ENCODE results near the gene UBR3. TPM values are rescaled to one million over a fixed set of nuclear protein-coding genes. Genes with fewer than 3 reads are reported as not detected.

UBR3 gene
- total and polyA plus RNA-seq, 2 of the 4 experiments (the other 2 are of a cell fraction), result 10.0 to 33.9 TPM

DNA sequence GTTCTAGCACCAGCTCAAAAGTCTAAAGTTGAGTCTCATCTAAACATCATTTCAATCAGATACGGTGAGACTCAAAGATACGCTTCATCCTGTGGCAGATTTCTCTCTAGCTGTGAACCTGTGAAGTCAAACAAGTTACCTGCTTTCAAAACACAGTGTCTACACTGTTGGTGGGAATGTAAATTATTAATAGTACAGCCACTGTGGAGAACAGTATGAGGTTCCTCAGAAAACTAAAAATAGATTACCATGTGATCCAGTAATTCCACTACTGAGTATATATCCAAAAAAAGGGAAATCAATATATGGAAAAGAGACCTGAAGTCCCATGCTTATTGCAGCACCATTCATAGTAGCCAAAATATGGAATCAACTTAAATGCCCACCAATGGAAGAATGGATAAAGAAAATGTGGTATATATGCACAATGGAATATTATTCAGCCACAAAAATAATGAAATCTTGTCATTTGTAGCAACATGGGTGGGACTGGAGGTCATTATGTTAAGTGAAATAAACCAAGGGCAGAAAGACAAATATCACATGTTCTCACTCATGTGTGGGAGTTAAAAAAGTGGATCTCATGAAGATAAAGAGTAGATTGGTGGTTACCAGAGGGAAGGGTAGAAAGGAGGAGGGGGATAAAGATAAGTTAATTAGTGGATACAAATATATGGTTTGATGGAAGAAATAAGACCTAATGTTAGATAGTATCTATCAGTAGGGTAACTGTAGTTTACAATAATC lies 11.7 kb downstream of the UBR3 start:
- TF ChIP-seq FOS (IDR thresholded peaks at IDR 0.05; ENCODE audit: low read depth, low read length) (no peak), NFE2L2 (IDR thresholded peaks at IDR 0.05; ENCODE audit: low read depth, low read length) (no peak), BHLHE40 (IDR thresholded peaks at IDR 0.05; ENCODE audit: low read depth, low read length) (no peak), RAD21 (IDR thresholded peaks at IDR 0.05; ENCODE audit: low read length) (no peak), MAFK (IDR thresholded peaks at IDR 0.05; ENCODE audit: low read depth, low read length) (no peak), MXI1 (IDR thresholded peaks at IDR 0.05; ENCODE audit: borderline replicate concordance, low read depth, low read length) (no peak), POLR2A (IDR thresholded peaks at IDR 0.05; ENCODE audit: low read depth, low read length) (no peak), CHD1 (IDR thresholded peaks at IDR 0.05; ENCODE audit: low read depth, low read length) (no peak)
- TF ChIP-seq, protein P1, sequence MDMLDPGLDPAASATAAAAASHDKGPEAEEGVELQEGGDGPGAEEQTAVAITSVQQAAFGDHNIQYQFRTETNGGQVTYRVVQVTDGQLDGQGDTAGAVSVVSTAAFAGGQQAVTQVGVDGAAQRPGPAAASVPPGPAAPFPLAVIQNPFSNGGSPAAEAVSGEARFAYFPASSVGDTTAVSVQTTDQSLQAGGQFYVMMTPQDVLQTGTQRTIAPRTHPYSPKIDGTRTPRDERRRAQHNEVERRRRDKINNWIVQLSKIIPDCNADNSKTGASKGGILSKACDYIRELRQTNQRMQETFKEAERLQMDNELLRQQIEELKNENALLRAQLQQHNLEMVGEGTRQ (IDR thresholded peaks at IDR 0.05; ENCODE audit: low read depth, low read length), result no peak
- H3K56ac ChIP-seq (ENCODE audit: extremely low read depth, insufficient read depth, low read length), result no peak overlapping the region
- H3K14ac ChIP-seq (replicated peaks; ENCODE audit: low read depth, low read length), result no peak overlapping the region
- H3K27me3 ChIP-seq (ENCODE audit: control insufficient read depth, insufficient read depth, low read length), result no peaks in the 10 kb centered on the region
- intact Hi-C loops (cut with micrococcal nuclease), result no loop called here
- no peak overlapping the region for H4K5ac ChIP-seq (ENCODE audit: low read depth, low read length)
- H3K9ac ChIP-seq (ENCODE audit: low read depth, low read length), result no peak overlapping the region
- no peak overlapping the region for H2BK15ac ChIP-seq (ENCODE audit: low read depth, low read length)
- H2AK9ac ChIP-seq (replicated peaks; ENCODE audit: low read depth, low read length, poor library complexity), result no peak overlapping the region
- ChIA-PET CTCF (interaction anchor here (0.6 kb wide), 1 partner anchor 10 kb away, joined by 4 read pairs; no protein-coding TSS in a partner anchor), POLR2A (ENCODE audit: unreplicated experiment) (no interaction called here)
- no peak overlapping the region for H2AK5ac ChIP-seq (ENCODE audit: low read depth, low read length)
- dilution Hi-C loops (cut with HindIII; ENCODE audit: low sequenced_read_pairs, unreplicated experiment), result no loop called here
- H2BK120ac ChIP-seq (ENCODE audit: low read depth, low read length), result no peak overlapping the region
- H3K79me1 ChIP-seq (ENCODE audit: low read depth in 1 of 2, low read length in 2 of 2), result peaks cover 10 to 42% of the 10 kb centered on the region in 2 experiments
- no peak overlapping the region for H3K23ac ChIP-seq (ENCODE audit: low read depth, low read length)
- H3K27ac ChIP-seq (ENCODE audit: insufficient read depth, low read length), result no peak overlapping the region
- H3K4ac ChIP-seq (ENCODE audit: low read depth, low read length), result no peak overlapping the region
- ATAC-seq (ENCODE audit: low read depth) (no peak), DNase-seq (no peak)
- no peak overlapping the region for H4K91ac ChIP-seq (ENCODE audit: insufficient read depth, low read depth, low read length)
- WGBS, 2 experiments (ENCODE audit: extremely low coverage in 2 of 2, insufficient read length in 1 of 2), result no CpG with 5 or more reads among the region's 2 CpGs
- BruUV-seq (replicated peaks), result no TSS peak
- H4K20me1 ChIP-seq (ENCODE audit: insufficient read depth, low read length), result peaks cover 23% of the 10 kb centered on the region
- no peak overlapping the region for H2BK5ac ChIP-seq (ENCODE audit: low read depth, low read length, poor library complexity, severe bottlenecking)
- H4K8ac ChIP-seq (ENCODE audit: low read depth in 2 of 2, low read length in 2 of 2), result no peak overlapping the region
- no peaks in the 10 kb centered on the region for H3K9me3 ChIP-seq (ENCODE audit: control insufficient read depth, insufficient read depth, low read length)
- no peaks in the 10 kb centered on the region for H3K4me1 ChIP-seq (ENCODE audit: control insufficient read depth, insufficient read depth, low read length)
- H2BK20ac ChIP-seq (ENCODE audit: low read depth, low read length), result no peak overlapping the region
- no peak overlapping the region for H3K4me2 ChIP-seq (ENCODE audit: low read depth, low read length)
- H3K36me3 ChIP-seq (ENCODE audit: control insufficient read depth, insufficient read depth, low read length), result 0 out of 2 replicates have a peak, but pooled peaks cover 2% of the 10 kb centered on the region
- no peak overlapping the region for H3K18ac ChIP-seq (ENCODE audit: low read depth, low read length)
- in situ Hi-C loops (cut with MboI; ENCODE audit: low sequenced_read_pairs), result no loop called here
- peaks cover 9% of the 10 kb centered on the region for H3K9me1 ChIP-seq (ENCODE audit: insufficient read depth, low read length)
- H2AFZ ChIP-seq (replicated peaks; ENCODE audit: low read length, poor library complexity), result no peak overlapping the region
- no peak overlapping the region for H3K4me3 ChIP-seq (ENCODE audit: insufficient read depth, low read depth, low read length)
